Astrocyte of the cerebellum (primary cell): ENCODE results near the gene SAG.

Experiments
- DNase-seq: peaks from one replicate; pipeline ENCODE4 v3.0.0-alpha.2; 2011; ENCODE audit warnings: low read depth
- H3K4me3 ChIP-seq: 2 replicates; pipeline ENCODE4 v1.5.1; 2011; ENCODE audit warnings: mild to moderate bottlenecking, low read depth, low read length, moderate library complexity
- in situ Hi-C: cut with HindIII; loops from 2 replicates; pipeline ENCODE4 v1.10.0; 2017; ENCODE audit warnings: low sequenced_read_pairs
- TF ChIP-seq, protein P1 (sequence below): IDR thresholded peaks from 2 replicates; pipeline ENCODE4 v1.5.1; 2012; ENCODE audit warnings: low read length, low read depth, moderate library complexity, mild to moderate bottlenecking; ENCODE audit errors: missing control alignments

Gene SAG

DNA sequence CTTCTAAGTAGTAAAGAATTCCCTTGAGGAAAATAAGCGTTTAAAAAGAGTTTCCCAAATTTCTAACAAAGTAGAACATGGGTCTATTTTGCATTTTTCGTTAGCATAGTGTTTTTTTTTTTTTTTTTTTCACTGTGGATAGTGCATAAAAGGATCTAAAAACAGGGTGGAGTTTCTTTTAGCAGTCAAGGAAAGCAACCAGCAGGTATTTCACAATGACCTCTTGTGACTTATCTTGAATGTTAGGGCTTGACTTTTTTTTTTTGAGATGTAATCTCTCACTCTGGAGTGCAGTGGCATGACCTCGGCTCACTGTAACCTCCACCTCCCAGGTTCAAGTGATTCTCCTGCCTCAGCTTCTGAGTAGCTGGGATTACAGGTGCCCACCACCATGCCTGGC, 31.8 kb downstream of the SAG start:
- in situ Hi-C loops, result no loop called here
- no peak for DNase-seq
- no peak overlapping the region for H3K4me3 ChIP-seq
- TF ChIP-seq, protein P1, sequence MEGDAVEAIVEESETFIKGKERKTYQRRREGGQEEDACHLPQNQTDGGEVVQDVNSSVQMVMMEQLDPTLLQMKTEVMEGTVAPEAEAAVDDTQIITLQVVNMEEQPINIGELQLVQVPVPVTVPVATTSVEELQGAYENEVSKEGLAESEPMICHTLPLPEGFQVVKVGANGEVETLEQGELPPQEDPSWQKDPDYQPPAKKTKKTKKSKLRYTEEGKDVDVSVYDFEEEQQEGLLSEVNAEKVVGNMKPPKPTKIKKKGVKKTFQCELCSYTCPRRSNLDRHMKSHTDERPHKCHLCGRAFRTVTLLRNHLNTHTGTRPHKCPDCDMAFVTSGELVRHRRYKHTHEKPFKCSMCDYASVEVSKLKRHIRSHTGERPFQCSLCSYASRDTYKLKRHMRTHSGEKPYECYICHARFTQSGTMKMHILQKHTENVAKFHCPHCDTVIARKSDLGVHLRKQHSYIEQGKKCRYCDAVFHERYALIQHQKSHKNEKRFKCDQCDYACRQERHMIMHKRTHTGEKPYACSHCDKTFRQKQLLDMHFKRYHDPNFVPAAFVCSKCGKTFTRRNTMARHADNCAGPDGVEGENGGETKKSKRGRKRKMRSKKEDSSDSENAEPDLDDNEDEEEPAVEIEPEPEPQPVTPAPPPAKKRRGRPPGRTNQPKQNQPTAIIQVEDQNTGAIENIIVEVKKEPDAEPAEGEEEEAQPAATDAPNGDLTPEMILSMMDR, result no peak

DNA sequence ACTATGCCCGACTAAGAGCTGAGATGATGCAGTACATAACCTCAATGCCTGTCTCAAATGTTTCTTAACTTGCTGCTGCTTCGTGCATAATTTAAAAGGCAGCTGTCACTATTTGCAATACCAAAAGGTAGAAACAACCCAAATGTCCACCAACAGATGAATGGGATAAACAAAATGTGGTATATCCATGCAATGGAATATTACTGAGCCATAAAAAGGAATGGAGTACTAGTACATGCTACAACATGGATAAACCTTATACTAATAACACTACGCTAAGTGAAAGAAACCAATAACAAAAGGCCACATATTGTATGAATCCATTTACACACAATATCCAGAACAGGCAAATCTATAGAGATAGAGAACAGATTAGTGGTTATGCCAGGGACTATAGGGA, 33.7 kb downstream of the SAG start:
- in situ Hi-C loops, result no loop called here
- H3K4me3 ChIP-seq, result no peak overlapping the region
- DNase-seq, result no peak
- TF ChIP-seq, protein P1, result no peak

DNA sequence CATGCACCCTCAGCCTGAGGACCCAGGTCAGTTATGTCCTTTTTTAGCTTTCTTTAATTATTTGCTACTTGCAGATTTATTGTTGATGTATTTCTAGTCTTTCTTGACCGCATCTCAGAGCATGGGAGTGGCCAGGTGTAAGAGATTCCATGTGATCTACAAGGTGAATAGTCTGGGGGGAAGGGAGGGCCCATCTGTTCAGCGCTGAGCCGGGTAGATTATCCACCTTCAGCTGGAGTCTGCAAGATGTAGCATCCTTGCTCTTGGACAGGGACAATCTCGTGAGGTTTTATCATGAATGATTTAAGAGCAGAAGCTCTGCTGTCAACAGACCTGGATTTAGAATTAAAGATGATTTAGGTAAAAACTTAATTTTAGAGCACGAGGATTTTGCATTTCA, 34.7 kb downstream of the SAG start:
- H3K4me3 ChIP-seq, result no peak overlapping the region
- in situ Hi-C loops, result no loop called here
- no peak for DNase-seq
- TF ChIP-seq, protein P1, result no peak

DNA sequence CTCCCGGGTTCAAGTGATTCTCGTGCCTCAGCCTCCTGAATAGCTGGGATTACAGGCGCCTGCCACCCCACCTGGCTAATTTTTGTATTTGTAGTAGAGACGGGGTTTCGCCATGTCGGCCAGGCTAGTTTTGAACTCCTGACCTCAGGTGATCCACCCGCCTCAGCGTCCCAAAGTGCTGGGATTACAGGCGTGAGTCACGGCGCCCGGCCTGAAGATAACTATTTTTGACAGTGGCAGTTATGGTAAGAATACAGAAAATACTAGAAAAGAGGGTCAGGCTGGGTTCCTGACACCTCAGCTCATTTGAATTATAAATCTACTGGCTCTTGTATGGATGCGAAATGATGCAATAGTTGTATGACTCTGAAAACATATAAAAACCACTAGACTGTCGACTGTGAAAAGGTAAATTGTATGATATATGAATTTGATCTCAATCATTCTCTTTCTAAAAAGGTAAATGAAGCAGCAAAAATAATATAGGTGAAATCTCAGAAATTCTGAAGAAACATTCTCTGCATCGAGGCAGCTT, 35.6 kb downstream of the SAG start:
- H3K4me3 ChIP-seq, result no peak overlapping the region
- TF ChIP-seq, protein P1, result no peak
- in situ Hi-C loops, result no loop called here
- DNase-seq, result no peak

DNA sequence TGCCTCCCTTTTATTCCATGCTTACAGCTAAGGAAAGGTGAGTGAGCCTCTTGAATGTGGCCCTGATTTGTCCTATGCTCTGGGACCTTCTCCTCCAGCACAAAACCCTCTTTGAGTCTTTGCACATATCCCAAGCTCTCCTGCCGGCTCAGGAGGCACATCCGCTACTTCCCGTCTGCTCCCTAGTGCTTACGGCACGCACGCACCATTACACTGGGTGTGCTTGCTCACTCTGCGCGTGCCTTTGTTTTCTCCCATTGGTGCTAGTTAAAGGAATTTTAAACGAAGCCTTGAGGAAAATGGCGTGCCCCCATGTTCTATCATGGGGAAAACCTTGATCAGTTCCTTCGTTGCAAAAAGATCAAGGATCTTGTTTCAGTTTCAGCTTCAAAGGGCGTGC, 38.8 kb downstream of the SAG start:
- DNase-seq, result no peak
- in situ Hi-C loops, result no loop called here
- H3K4me3 ChIP-seq, result no peak overlapping the region
- TF ChIP-seq, protein P1, result no peak

DNA sequence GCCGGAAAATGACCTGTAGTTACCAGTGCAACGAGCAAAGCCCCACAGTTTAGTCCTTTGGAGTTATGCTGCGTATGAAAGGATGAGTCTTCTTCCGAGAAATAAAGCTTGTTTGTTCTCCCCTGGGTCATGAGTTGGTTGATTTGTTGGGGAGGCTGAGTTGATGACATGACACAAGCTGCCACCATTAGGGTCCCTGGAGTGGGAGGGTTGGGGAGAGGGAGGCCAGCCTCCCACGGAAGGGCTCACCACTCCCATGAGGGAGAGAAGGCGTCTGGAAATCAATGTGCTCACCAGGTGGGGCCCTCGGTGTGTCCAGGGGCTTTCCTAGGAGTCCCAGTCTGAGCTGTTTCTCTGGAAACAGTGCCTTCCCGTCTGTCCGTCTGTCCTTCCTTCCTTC, 39.3 kb downstream of the SAG start:
- DNase-seq, result no peak
- H3K4me3 ChIP-seq, result no peak overlapping the region
- TF ChIP-seq, protein P1, result no peak
- in situ Hi-C loops, result no loop called here
